Fibroblast of pulmonary artery (primary cell): ENCODE results near the gene VGLL4.
"Not testable (repeated sequence)": the region's sequence is repeated elsewhere in the genome, so short reads cannot be mapped to it uniquely, and the experiment has no call there.

Experiments
- DNase-seq: peaks from one replicate; pipeline ENCODE4 v3.0.0-alpha.2; 2010; ENCODE audit warnings: low read depth
- H3K4me3 ChIP-seq: replicated peaks from 2 replicates; pipeline ENCODE4 v1.5.1; 2011; ENCODE audit warnings: low read depth, mild to moderate bottlenecking, control low read depth, low read length, moderate library complexity
- CTCF ChIP-seq: IDR thresholded peaks from 2 replicates; pipeline ENCODE4 v1.5.1; 2011; ENCODE audit warnings: mild to moderate bottlenecking, control low read depth, low read length, inconsistent platforms; ENCODE audit errors: missing control alignments

VGLL4 gene

GRCh38 chr3:11522953-11523571, 120.7 kb downstream of the VGLL4 start:
- H3K4me3 ChIP-seq = no peak overlapping the region
- no peak for DNase-seq
- no peak for TF ChIP-seq CTCF

DNA sequence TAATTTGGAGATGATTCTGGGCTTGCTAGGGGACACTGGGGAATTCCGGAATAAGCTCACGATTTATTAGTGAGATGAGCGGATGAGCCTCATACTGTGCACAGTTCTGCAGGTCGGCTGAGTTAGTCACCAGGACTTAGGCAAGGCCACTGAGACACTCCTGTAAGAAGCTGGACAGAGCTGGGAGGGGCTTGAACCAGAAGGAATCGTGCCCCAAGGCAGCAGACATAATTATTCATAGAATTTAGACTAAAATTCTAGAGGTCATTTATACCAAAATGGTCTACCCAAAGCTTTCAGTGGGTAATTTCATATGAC, 121.4 kb downstream of the VGLL4 start:
- DNase-seq = no peak
- H3K4me3 ChIP-seq = no peak overlapping the region
- no peak for TF ChIP-seq CTCF

DNA sequence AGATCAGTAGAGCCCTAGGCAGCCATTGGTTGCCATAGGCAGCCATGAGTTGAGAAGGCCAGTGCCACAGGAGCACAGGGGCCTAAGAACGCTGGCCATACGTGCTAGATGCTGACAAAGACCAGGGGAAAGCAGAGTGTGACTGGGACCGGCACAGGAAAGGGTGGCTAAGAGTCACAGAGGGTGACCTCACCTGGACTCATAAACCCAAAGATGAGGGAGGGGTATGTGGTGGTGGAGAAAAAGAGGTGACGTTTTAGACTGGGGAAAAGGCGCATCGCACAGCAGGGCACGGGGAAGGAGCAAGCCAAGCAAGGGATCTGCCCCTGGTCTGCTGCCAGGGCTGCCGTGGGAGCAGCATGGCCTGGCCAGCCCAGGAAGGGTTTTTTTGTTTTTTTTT, 122.5 kb downstream of the VGLL4 start:
- H3K4me3 ChIP-seq = no peak overlapping the region
- no peak for DNase-seq
- no peak for TF ChIP-seq CTCF

GRCh38 chr3:11517601-11518000, 126.1 kb downstream of the VGLL4 start:
- DNase-seq = no peak
- no peak overlapping the region for H3K4me3 ChIP-seq
- no peak for TF ChIP-seq CTCF

DNA sequence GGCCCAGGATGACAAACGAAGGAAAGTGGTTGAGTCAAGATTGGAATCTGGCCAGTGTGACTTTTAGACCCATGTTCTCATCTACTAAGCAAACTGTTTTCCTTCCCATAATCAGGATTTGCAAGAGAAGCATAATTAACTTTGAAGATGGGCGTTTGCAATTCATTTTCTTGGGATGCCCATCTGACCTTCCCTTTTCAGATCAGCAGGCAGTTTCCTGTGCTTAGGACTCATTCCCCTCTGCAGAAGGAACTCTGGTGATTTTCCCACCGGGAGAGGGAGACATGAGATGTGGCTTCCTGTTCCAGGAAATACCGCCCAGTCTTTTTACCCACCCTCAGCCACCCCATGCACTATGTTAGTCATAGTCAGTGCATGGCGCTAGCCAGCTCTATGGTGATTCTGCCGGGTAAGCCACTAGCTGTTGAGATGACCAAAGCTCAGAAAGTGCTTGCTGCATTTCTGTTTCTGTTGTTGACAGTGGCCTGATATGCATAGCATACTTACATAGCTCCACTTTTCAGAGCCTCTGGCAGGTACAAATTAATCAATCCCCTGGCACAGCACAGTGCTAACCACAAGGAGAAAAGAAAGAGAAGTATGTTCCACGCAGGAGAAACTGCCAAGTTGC, 129.4 kb downstream of the VGLL4 start:
- no peak for TF ChIP-seq CTCF
- no peak overlapping the region for H3K4me3 ChIP-seq
- peak; percentile 86 for DNase-seq

- DNase-seq = no peak
- no peak overlapping the region for H3K4me3 ChIP-seq
- no peak for TF ChIP-seq CTCF
Observed at GRCh38 chr3:11513817-11514135, 129.9 kb downstream of the VGLL4 start.

DNA sequence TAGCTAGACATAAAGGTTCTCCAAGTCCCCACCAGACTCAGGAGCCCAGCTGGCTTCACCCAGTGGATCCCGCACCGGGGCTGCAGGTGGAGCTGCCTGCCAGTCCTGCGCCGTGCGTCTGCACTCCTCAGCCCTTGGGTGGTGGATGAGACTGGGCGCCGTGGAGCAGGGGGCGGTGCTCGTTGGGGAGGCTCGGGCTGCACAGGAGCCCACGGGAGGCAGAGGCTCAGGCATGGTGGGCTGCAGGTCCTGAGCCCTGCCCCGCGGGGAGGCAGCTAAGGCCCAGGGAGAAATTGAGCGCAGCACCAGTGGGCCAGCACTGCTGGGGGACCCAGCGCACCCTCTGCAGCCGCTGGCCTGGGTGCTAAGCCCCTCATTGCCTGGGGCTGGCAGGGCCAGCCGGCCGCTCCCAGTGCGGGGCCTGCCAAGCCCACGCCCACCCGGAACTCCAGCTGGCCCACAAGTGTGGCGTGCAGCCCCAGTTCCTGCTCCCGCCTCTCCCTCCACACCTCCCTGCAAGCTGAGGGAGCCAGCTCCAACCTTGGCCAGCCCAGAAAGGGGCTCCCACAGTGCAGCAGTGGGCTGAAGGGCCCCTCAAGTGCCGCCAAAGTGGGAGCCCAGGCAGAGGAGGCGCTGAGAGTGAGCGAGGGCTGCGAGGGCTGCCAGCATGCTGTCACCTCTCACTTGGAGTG, 130.4 kb downstream of the VGLL4 start:
- not testable (repeated sequence) for DNase-seq, H3K4me3 ChIP-seq

DNA sequence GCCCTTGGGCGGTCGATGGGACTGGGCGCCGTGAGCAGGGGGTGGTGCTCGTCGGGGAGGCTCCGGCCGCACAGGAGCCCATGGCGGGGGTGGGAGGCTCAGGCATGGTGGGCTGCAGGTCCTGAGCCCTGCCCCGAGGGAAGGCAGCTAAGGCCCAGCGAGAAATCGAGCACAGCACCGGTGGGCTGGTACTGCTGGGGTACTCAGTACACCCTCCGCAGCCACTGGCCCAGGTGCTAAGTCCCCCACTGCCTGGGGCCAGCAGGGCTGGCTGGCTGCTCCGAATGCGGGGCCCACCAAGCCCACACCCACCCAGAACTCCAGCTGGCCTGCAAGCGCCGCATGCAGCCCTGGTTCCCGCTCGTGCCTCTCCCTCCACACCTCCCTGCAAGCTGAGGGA, 132.1 kb downstream of the VGLL4 start:
- H3K4me3 ChIP-seq, DNase-seq: not testable (repeated sequence)
